ENCODE results near the gene PAQR7.

GRCh38 chr1:25903986-25904385 lies 28.5 kb upstream of the PAQR7 start:
- no peak for TF ChIP-seq POLR2AphosphoS5 (IDR thresholded peaks at IDR 0.05; ENCODE audit: low read depth)
- no peak for TF ChIP-seq EZH2 (IDR thresholded peaks at IDR 0.05; ENCODE audit: low read depth, unreplicated experiment)
- no peak for TF ChIP-seq CTCF (conservative IDR thresholded peaks at IDR 0.05; ENCODE audit: low read depth in 2 of 2)

Data from GM23338 (cell line).